ENCODE measurements around the gene GPR151.
"Not testable (repeated sequence)": the region's sequence is repeated elsewhere in the genome, so short reads cannot be mapped to it uniquely, and the experiment has no call there.

DNA sequence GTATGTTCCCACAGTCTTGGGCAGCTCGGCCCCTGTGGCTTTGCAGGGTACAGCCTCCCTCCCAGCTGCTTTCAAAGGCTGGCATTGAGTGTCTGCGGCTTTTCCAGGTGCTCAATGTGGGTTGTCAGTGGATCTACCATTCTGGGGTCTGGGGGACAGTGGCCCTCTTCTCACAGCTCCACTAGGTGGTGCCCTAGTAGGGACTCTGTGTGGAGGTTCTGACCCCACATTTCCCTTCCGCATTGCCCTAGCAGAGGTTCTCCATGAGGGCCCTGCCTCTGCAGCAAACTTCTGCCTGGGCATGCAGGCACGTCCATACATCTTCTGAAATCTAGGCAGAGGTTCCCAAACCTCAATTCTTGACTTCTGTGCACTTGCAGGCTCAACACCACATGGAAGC lies 40.9 kb upstream of the GPR151 start:
- TF ChIP-seq, protein P1, sequence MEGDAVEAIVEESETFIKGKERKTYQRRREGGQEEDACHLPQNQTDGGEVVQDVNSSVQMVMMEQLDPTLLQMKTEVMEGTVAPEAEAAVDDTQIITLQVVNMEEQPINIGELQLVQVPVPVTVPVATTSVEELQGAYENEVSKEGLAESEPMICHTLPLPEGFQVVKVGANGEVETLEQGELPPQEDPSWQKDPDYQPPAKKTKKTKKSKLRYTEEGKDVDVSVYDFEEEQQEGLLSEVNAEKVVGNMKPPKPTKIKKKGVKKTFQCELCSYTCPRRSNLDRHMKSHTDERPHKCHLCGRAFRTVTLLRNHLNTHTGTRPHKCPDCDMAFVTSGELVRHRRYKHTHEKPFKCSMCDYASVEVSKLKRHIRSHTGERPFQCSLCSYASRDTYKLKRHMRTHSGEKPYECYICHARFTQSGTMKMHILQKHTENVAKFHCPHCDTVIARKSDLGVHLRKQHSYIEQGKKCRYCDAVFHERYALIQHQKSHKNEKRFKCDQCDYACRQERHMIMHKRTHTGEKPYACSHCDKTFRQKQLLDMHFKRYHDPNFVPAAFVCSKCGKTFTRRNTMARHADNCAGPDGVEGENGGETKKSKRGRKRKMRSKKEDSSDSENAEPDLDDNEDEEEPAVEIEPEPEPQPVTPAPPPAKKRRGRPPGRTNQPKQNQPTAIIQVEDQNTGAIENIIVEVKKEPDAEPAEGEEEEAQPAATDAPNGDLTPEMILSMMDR (conservative IDR thresholded peaks at IDR 0.05 in 1 of 2, IDR thresholded peaks at IDR 0.05 in 1 of 2; ENCODE audit: low read depth in 1 of 2, low read length in 2 of 2): not testable (repeated sequence)
- TF ChIP-seq EZH2 (IDR thresholded peaks at IDR 0.05; ENCODE audit: low read length, missing control alignments): not testable (repeated sequence)
